SK-N-SH (cell line): Measurements from ENCODE around the gene KIF25. TPM values are rescaled to one million over a fixed set of nuclear protein-coding genes. Genes with fewer than 3 reads are reported as not detected.

Experiments
- CTCF ChIA-PET: fragments of 300-600, 350-600 bp; formaldehyde crosslinking; extraction: SDS; loops from one replicate; lab custom pipeline; 2021; lab: Yijun Ruan, JAX
- POLR2A ChIA-PET: fragments of 350-600 bp; sonication (Branson Sonifier 250); formaldehyde crosslinking; extraction: SDS; loops from one replicate; lab custom pipeline; 2020; ENCODE audit warnings: antibody characterized with exemption, inconsistent platforms; lab: Yijun Ruan, JAX
- DNase-seq: peaks from one replicate; pipeline ENCODE4 v3.0.0; 2012
- H2AFZ ChIP-seq: fragments of 200-600 bp; sonication (generic); 2 replicates; pipeline ENCODE4 v1.8.1; 2016; ENCODE audit warnings: antibody characterized with exemption, mild to moderate bottlenecking, low read depth
- H3F3A ChIP-seq: fragments of 200-600 bp; sonication (generic); replicated peaks from 2 replicates; pipeline ENCODE3; 2016; ENCODE audit warnings: antibody characterized with exemption, mild to moderate bottlenecking; ENCODE audit not compliant: insufficient read depth
- H3K27ac ChIP-seq, 2 experiments: fragments of 200-500 bp in 1 of 2; fragments of 200-600 bp in 1 of 2; sonication (Bioruptor generic) in 1 of 2; sonication (generic), shearing (Covaris generic) in 1 of 2; 2 replicates each; pipeline versions ENCODE4 v1.5.1 to v1.6.1; 2014 to 2016; ENCODE audit warnings: low read depth in 2 of 2, inconsistent platforms in 1 of 2, low read length in 1 of 2, mild to moderate bottlenecking in 1 of 2, mixed read lengths in 1 of 2
- H3K27me3 ChIP-seq: fragments of 200-600 bp; sonication (generic), shearing (Covaris generic); 2 replicates; pipeline ENCODE4 v1.6.1; 2016; ENCODE audit warnings: mixed run types; ENCODE audit not compliant: insufficient read depth
- H3K36me3 ChIP-seq, 2 experiments: fragments of 200-500 bp in 1 of 2; fragments of 200-600 bp in 1 of 2; sonication (Bioruptor generic) in 1 of 2; sonication (generic) in 1 of 2; replicated peaks in 1 of 2; 2 replicates each; pipeline versions ENCODE3 to v1.5.1; 2014 to 2016; ENCODE audit warnings: low read length in 1 of 2, mild to moderate bottlenecking in 1 of 2; ENCODE audit not compliant: insufficient read depth in 2 of 2, control insufficient read depth in 1 of 2
- H3K4me1 ChIP-seq, 2 experiments: fragments of 200-500 bp in 1 of 2; fragments of 200-600 bp in 1 of 2; sonication (Bioruptor generic) in 1 of 2; sonication (generic), shearing (Covaris generic) in 1 of 2; 2 replicates each; pipeline versions ENCODE4 v1.5.1 to v1.6.1; 2014 to 2016; ENCODE audit warnings: low read depth in 1 of 2, low read length in 1 of 2, mixed run types in 1 of 2; ENCODE audit not compliant: insufficient read depth in 2 of 2, control insufficient read depth in 1 of 2
- H3K4me2 ChIP-seq: fragments of 200-600 bp; sonication (generic), shearing (Covaris generic); 2 replicates; pipeline ENCODE4 v1.6.1; 2017; ENCODE audit warnings: mixed run types
- H3K4me3 ChIP-seq, 2 experiments: fragments of 200-500 bp in 1 of 2; fragments of 200-600 bp in 1 of 2; sonication (Bioruptor generic) in 1 of 2; sonication (generic), shearing (Covaris generic) in 1 of 2; 2 replicates each; pipeline versions ENCODE4 v1.5.1 to v1.8.1; 2014 to 2016; ENCODE audit warnings: low read depth in 2 of 2, inconsistent platforms in 1 of 2, low read length in 1 of 2, mild to moderate bottlenecking in 1 of 2, mixed read lengths in 1 of 2, moderate library complexity in 1 of 2
- H3K79me2 ChIP-seq: fragments of 200-600 bp; sonication (generic); 2 replicates; pipeline ENCODE4 v1.8.1; 2017; ENCODE audit warnings: mild to moderate bottlenecking; ENCODE audit not compliant: insufficient read depth
- H3K9ac ChIP-seq: fragments of 200-600 bp; sonication (generic); 2 replicates; pipeline ENCODE4 v1.6.1; 2017; ENCODE audit warnings: mixed run types
- H3K9me2 ChIP-seq: fragments of 200-600 bp; sonication (generic); 2 replicates; pipeline ENCODE4 v1.6.1; 2017; ENCODE audit warnings: mixed run types
- H3K9me3 ChIP-seq: fragments of 200-600 bp; sonication (generic); 2 replicates; pipeline ENCODE4 v1.6.1; 2017; ENCODE audit warnings: mixed run types, mild to moderate bottlenecking, moderate library complexity
- H4K20me1 ChIP-seq: fragments of 200-600 bp; sonication (generic); 2 replicates; pipeline ENCODE4 v1.6.1; 2017; ENCODE audit warnings: mild to moderate bottlenecking, mixed run types; ENCODE audit not compliant: insufficient read depth
- FOXM1 ChIP-seq: IDR thresholded peaks from 2 replicates; pipeline ENCODE4 v1.4.0; 2012; ENCODE audit warnings: low read depth, mild to moderate bottlenecking
- JUND ChIP-seq: IDR thresholded peaks from 2 replicates; pipeline ENCODE4 v1.4.0; 2012
- NRF1 ChIP-seq: IDR thresholded peaks from 2 replicates; pipeline ENCODE4 v1.6.1; 2012; ENCODE audit warnings: low read depth, mild to moderate bottlenecking, low read length
- RCOR1 ChIP-seq: fragments of 150-350 bp; IDR thresholded peaks from 2 replicates; pipeline ENCODE4 v1.6.1; 2017; ENCODE audit warnings: antibody characterized with exemption, low read length
- RFX5 ChIP-seq: IDR thresholded peaks from 2 replicates; pipeline ENCODE4 v1.6.1; 2012; ENCODE audit warnings: mild to moderate bottlenecking, improper control_type of control experiment, low read length
- TCF12 ChIP-seq: IDR thresholded peaks from 2 replicates; pipeline ENCODE4 v1.4.0; 2012
- WGBS: methylation state at CpG from one replicate; pipeline ENCODE4 v1.1.6; 2017; ENCODE audit warnings: low lambda C conversion rate; 5-methylcytosine and 5-hydroxymethylcytosine counted together
- polyA plus RNA-seq, 3 experiments: library from polyadenylated mRNA; depleted of rRNA; stranded (reverse); fragments of >200 nt; gene quantifications; 2 replicates each; pipeline ENCODE4 v1.2.3, GENCODE V29; 2012
- TF ChIP-seq, protein P1 (sequence below): fragments of 150-350 bp; IDR thresholded peaks from 2 replicates; pipeline ENCODE4 v1.6.1; 2016; ENCODE audit warnings: mild to moderate bottlenecking, low read depth, low read length
- TF ChIP-seq, protein P2 (sequence below): IDR thresholded peaks from 2 replicates; pipeline ENCODE4 v1.4.0; 2012; ENCODE audit warnings: low read depth, borderline replicate concordance
- TF ChIP-seq, protein P3 (sequence below): IDR thresholded peaks from 2 replicates; pipeline ENCODE4 v1.4.0; 2012; ENCODE audit warnings: low read depth, borderline replicate concordance

The KIF25 gene
- polyA plus RNA-seq, 1 of the 3 experiments (the other 2 are of a cell fraction): not detected

GRCh38 chr6:167973148-167973885 lies 24.2 kb upstream of the KIF25 start:
- no peak for DNase-seq
- TF ChIP-seq, protein P1, sequence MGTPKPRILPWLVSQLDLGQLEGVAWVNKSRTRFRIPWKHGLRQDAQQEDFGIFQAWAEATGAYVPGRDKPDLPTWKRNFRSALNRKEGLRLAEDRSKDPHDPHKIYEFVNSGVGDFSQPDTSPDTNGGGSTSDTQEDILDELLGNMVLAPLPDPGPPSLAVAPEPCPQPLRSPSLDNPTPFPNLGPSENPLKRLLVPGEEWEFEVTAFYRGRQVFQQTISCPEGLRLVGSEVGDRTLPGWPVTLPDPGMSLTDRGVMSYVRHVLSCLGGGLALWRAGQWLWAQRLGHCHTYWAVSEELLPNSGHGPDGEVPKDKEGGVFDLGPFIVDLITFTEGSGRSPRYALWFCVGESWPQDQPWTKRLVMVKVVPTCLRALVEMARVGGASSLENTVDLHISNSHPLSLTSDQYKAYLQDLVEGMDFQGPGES: no peak
- TF ChIP-seq FOXM1: no peak
- TF ChIP-seq, protein P2, sequence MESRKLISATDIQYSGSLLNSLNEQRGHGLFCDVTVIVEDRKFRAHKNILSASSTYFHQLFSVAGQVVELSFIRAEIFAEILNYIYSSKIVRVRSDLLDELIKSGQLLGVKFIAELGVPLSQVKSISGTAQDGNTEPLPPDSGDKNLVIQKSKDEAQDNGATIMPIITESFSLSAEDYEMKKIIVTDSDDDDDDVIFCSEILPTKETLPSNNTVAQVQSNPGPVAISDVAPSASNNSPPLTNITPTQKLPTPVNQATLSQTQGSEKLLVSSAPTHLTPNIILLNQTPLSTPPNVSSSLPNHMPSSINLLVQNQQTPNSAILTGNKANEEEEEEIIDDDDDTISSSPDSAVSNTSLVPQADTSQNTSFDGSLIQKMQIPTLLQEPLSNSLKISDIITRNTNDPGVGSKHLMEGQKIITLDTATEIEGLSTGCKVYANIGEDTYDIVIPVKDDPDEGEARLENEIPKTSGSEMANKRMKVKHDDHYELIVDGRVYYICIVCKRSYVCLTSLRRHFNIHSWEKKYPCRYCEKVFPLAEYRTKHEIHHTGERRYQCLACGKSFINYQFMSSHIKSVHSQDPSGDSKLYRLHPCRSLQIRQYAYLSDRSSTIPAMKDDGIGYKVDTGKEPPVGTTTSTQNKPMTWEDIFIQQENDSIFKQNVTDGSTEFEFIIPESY: no peak
- Histone ChIP-seq H3K27ac (no peak overlapping the region), H3K79me2 (no peaks in the 10 kb centered on the region), H4K20me1 (no peaks in the 10 kb centered on the region), H3F3A (no peaks in the 10 kb centered on the region), H3K36me3 (peaks cover 4 to 27% of the 10 kb centered on the region in 2 experiments), H3K9ac (no peak overlapping the region), H2AFZ (no peak overlapping the region), H3K4me3 (no peak overlapping the region), H3K4me2 (no peak overlapping the region), H3K4me1 (no peaks in the 10 kb centered on the region), H3K9me3 (no peaks in the 10 kb centered on the region), H3K9me2 (no peaks in the 10 kb centered on the region), H3K27me3 (no peaks in the 10 kb centered on the region)
- 95% methylated on average over 8 of the region's 9 CpGs for whole genome bisulfite sequencing
- POLR2A ChIA-PET: no interaction called here
- CTCF ChIA-PET: no interaction called here

- Histone ChIP-seq H3K4me2 (no peak overlapping the region), H3K27ac (no peak overlapping the region), H3K27me3 (no peaks in the 10 kb centered on the region), H3K79me2 (no peaks in the 10 kb centered on the region), H3K9ac (no peak overlapping the region), H3F3A (no peaks in the 10 kb centered on the region), H4K20me1 (no peaks in the 10 kb centered on the region), H2AFZ (no peak overlapping the region), H3K36me3 (peaks cover 0 to 15% of the 10 kb centered on the region in 2 experiments), H3K4me3 (no peak overlapping the region), H3K9me3 (no peaks in the 10 kb centered on the region), H3K9me2 (no peaks in the 10 kb centered on the region)
- no peak for DNase-seq
- ChIA-PET CTCF (interaction anchor here (1.5 kb wide), 1 partner anchor 67 kb away, joined by 5 read pairs; no protein-coding TSS in a partner anchor), POLR2A (no interaction called here)
- WGBS: 91% methylated on average over 12 of the region's 12 CpGs
- TF ChIP-seq, protein P3, sequence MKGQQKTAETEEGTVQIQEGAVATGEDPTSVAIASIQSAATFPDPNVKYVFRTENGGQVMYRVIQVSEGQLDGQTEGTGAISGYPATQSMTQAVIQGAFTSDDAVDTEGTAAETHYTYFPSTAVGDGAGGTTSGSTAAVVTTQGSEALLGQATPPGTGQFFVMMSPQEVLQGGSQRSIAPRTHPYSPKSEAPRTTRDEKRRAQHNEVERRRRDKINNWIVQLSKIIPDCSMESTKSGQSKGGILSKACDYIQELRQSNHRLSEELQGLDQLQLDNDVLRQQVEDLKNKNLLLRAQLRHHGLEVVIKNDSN: no peak
- no peak for TF ChIP-seq RCOR1
- no peak for TF ChIP-seq NRF1
- no peak for TF ChIP-seq RFX5
- TF ChIP-seq TCF12: no peak
- no peak for TF ChIP-seq JUND
- TF ChIP-seq, all 33 proteins: peak for 0
- peaks cover 0 to 4% of the 10 kb centered on the region in 2 experiments; a peak in 1 of 4 replicates for H3K4me1 ChIP-seq
Observed at GRCh38 chr6:167974640-167975344, 22.7 kb upstream of the KIF25 start.
